ENCODE data around the gene HNRNPDL.
"Not testable (repeated sequence)": the region's sequence is repeated elsewhere in the genome, so short reads cannot be mapped to it uniquely, and the experiment has no call there.

HNRNPDL gene

GRCh38 chr4:82388405-82388804, 41.9 kb downstream of the HNRNPDL start:
- DNase-seq (ENCODE audit: low read depth, low spot score), result no peak

GRCh38 chr4:82386312-82386711, 44.0 kb downstream of the HNRNPDL start:
- not testable (repeated sequence) for DNase-seq (ENCODE audit: low read depth, low spot score)

- no peak for DNase-seq (ENCODE audit: low read depth, low spot score)
Measured at GRCh38 chr4:82382751-82383150, 47.5 kb downstream of the HNRNPDL start.

- DNase-seq (ENCODE audit: low read depth, low spot score), result no peak
Measured at GRCh38 chr4:82381661-82382296, 48.5 kb downstream of the HNRNPDL start.

GRCh38 chr4:82381235-82381634, 49.0 kb downstream of the HNRNPDL start:
- no peak for DNase-seq (ENCODE audit: low read depth, low spot score)

GRCh38 chr4:82380831-82381230, 49.4 kb downstream of the HNRNPDL start:
- DNase-seq (ENCODE audit: low read depth, low spot score), result no peak

GRCh38 chr4:82380344-82380743, 49.9 kb downstream of the HNRNPDL start:
- DNase-seq (ENCODE audit: low read depth, low spot score), result no peak

GRCh38 chr4:82376109-82376508, 54.2 kb downstream of the HNRNPDL start:
- no peak for DNase-seq (ENCODE audit: low read depth, low spot score)

GRCh38 chr4:82373816-82374625, 56.2 kb downstream of the HNRNPDL start, which contains the start of gene HNRNPD:
TSS of gene HNRNPD (minus strand) at chr4:82373991. CDS start at chr4:82373678, 313 bp downstream.
- DNase-seq (ENCODE audit: low read depth, low spot score), result peak; percentile 100

GRCh38 chr4:82373486-82373815, 56.8 kb downstream of the HNRNPDL start:
- DNase-seq (ENCODE audit: low read depth, low spot score), result peak; percentile 13
